ENCODE results near the gene SV2C.

DNA sequence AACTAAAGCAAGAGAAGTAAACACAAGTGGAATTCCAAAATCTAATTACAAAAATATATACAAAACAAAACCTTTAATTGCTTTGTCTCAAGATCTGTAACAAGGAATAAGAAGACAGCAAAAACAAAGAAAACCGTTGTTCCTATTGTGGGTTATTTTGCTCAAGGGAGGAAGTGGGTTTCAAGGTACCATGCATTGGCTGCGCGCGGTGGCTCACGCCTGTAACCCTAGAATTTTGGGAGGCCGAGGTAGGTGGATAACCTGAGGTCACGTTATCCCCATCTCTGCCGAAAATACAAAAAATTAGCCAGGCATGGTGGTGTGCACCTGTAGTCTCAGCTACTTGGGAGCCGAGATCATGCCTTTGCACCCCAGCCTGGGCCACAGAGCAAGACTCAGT is 307.8 kb downstream of the SV2C start:
- TF ChIP-seq POLR2AphosphoS5 (IDR thresholded peaks at IDR 0.05) (no peak), POLR2A (IDR thresholded peaks at IDR 0.05) (no peak), EP300 (IDR thresholded peaks at IDR 0.05) (no peak)
- TF ChIP-seq, protein P1, sequence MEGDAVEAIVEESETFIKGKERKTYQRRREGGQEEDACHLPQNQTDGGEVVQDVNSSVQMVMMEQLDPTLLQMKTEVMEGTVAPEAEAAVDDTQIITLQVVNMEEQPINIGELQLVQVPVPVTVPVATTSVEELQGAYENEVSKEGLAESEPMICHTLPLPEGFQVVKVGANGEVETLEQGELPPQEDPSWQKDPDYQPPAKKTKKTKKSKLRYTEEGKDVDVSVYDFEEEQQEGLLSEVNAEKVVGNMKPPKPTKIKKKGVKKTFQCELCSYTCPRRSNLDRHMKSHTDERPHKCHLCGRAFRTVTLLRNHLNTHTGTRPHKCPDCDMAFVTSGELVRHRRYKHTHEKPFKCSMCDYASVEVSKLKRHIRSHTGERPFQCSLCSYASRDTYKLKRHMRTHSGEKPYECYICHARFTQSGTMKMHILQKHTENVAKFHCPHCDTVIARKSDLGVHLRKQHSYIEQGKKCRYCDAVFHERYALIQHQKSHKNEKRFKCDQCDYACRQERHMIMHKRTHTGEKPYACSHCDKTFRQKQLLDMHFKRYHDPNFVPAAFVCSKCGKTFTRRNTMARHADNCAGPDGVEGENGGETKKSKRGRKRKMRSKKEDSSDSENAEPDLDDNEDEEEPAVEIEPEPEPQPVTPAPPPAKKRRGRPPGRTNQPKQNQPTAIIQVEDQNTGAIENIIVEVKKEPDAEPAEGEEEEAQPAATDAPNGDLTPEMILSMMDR (IDR thresholded peaks at IDR 0.05), result no peak

Data from sigmoid colon (tissue), 4 donors.